HL-60/S4 treated with retinoic acid at 250 ng/mL for 4 days and 3 days (cell line): ENCODE results near the gene PUS3.
"Not testable (repeated sequence)": the region's sequence is repeated elsewhere in the genome, so short reads cannot be mapped to it uniquely, and the experiment has no call there.

Source experiments
- in situ Hi-C: fragments of 300-500 bp; cut with MboI; formaldehyde crosslinking; loops from 2 replicates; pipeline ENCODE4 v1.7.0; 2022; ENCODE audit warnings: low sequenced_read_pairs

The PUS3 gene

GRCh38 chr11:125922156-125922555 is 19.1 kb upstream of the PUS3 start:
- in situ Hi-C loops = loop anchor here (10.0 kb wide), 1 partner anchor 263 kb away; no protein-coding TSS in a partner anchor

DNA sequence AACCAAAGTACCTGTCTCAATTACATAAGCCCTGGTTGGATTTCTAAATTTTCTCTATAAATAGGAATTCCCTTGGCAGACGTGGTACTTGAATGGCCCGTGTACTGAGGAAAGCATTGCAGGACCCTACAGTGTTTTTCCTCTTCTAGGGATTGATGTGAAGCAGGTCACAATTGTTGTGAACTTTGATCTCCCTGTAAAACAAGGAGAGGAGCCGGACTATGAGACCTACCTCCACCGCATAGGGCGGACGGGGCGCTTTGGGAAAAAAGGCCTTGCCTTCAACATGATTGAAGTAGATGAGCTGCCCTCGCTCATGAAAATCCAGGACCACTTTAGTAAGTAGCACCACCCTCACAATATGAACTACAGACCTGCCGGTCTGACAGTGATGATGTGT is 18.0 kb upstream of the PUS3 start:
- in situ Hi-C loops = loop anchor here (10.0 kb wide), 1 partner anchor 264 kb away; no protein-coding TSS in a partner anchor

GRCh38 chr11:125918140-125918840 is 15.3 kb upstream of the PUS3 start:
- in situ Hi-C loops = no loop called here

GRCh38 chr11:125916683-125917347 is 13.8 kb upstream of the PUS3 start:
- in situ Hi-C loops = no loop called here

DNA sequence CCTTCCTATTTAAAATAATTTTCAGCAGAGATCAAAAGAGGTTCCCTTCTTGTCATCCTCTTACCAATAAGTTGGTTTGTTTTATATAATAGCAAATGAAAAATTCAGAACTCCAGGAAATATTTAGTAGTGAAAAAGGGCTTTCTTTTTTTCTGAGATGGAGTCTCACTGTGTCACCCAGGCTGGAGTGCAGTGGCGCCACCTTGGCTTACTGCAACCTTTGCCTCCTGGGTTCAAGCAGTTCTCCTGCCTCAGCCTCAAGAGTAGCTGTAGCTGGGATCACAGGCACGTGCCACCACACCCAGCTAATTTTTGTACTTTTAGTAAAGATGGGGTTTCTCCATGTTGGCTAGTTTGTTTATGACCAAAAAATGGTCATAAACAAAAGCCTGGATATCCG is 11.6 kb upstream of the PUS3 start:
- in situ Hi-C loops = not testable (repeated sequence)

DNA sequence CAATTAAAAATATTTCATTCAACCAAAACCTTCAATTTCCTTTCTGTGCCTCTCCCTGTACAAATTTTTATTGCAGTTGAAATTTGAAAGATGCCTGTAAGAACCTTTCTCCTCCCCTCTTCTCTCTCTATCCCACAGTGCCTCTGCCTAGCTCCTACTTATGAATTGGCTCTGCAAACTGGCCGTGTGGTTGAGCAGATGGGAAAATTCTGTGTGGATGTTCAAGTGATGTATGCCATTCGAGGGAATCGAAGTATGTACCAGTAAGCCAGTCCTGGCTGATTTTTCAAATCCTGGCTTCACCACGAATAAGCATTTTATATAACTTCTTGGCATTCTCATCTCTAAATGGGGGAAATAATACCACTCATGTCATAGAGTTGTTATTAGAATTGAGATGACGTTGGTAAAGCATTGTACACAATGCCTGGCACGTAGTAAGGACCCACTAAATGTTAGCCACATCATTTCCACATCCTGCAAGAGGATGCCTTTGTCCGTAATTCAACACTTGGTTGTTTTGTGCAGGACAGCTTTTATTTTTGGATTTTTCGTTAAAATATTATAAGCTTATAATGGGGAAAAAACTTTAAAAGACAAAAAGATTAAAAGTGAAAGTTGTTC is 7.3 kb upstream of the PUS3 start:
- in situ Hi-C loops = no loop called here

- in situ Hi-C loops = no loop called here
These were observed 1.7 kb upstream of the PUS3 start for GRCh38 chr11:125904678-125905077.

- in situ Hi-C loops = no loop called here
These were observed 979 bp upstream of the PUS3 start, which contains the start of gene DDX25 for GRCh38 chr11:125903711-125904659. Gene DDX25, plus strand, starts transcription at chr11:125904508. Its CDS starts 10 bp downstream, at chr11:125904518.

GRCh38 chr11:125902277-125902926 is 604 bp downstream of the PUS3 start:
- in situ Hi-C loops = no loop called here

DNA sequence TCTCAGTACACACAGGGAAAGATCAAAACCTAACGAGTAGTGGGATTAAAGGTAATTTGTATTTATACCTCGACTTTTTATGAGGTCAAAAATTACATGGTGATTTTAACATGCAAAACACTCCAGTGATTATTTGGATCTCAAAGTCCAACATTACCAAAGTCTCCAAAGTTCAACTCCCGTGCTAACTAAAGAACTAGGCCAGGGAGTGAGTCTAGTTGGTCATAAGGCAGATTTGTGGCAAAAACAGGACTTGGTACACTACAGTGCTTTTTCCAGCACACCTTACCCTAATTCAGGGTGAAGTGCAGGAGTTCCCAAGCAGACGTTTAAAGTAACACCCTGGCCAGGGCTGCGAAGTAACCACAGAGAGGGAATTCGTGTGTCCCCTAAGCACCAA is 1.1 kb downstream of the PUS3 start:
- in situ Hi-C loops = no loop called here

GRCh38 chr11:125892994-125893393 is 10.0 kb downstream of the PUS3 start:
- in situ Hi-C loops = no loop called here

DNA sequence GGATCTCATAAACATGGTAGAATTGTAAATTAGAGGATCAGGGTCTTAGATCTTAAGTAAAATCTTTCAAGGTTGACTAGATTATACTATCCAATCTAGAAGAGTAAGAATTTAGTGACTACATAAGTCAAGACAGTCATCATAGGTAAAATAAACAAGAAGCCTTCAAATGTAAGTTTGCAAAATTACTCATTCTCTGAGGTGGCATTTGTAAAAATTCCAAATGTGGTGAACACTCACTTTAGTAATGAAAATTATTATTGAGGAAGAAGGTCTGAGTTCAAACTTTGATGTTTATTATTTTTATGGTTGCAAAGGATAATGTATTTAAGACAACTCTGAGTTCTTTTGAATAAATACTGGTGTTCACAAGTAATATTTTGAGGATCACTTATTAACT is 10.9 kb downstream of the PUS3 start:
- in situ Hi-C loops = no loop called here

GRCh38 chr11:125890447-125891100 is 12.4 kb downstream of the PUS3 start:
- in situ Hi-C loops = no loop called here

- in situ Hi-C loops = no loop called here
These were observed 15.4 kb downstream of the PUS3 start, which contains the start of gene HYLS1 for GRCh38 chr11:125887373-125888324. Gene HYLS1, plus strand, starts transcription at chr11:125887668. Its CDS starts 11,701 bp downstream, at chr11:125899369.

DNA sequence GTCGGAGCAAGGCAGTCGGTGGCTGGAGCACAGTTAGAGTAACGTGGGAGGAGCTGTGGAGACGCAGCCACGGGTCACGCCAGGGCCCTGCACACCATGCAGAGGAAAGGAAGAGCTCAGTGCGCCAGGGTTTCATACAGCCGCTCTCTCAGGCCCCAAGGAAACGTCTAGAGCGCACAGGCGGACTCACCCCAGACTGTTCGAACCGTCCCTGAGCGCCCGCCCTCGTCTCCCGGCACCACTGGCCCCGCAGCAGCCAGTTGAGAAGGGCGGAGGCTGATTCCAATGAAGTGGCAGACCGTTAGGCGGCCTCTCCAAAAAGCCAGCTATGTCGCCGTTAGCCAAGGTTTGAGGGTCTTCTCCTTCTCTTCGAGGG is 16.0 kb downstream of the PUS3 start:
- in situ Hi-C loops = no loop called here

- in situ Hi-C loops = no loop called here
These were observed 19.6 kb downstream of the PUS3 start for GRCh38 chr11:125883375-125883774.

GRCh38 chr11:125881291-125881690 is 21.7 kb downstream of the PUS3 start:
- in situ Hi-C loops = no loop called here

DNA sequence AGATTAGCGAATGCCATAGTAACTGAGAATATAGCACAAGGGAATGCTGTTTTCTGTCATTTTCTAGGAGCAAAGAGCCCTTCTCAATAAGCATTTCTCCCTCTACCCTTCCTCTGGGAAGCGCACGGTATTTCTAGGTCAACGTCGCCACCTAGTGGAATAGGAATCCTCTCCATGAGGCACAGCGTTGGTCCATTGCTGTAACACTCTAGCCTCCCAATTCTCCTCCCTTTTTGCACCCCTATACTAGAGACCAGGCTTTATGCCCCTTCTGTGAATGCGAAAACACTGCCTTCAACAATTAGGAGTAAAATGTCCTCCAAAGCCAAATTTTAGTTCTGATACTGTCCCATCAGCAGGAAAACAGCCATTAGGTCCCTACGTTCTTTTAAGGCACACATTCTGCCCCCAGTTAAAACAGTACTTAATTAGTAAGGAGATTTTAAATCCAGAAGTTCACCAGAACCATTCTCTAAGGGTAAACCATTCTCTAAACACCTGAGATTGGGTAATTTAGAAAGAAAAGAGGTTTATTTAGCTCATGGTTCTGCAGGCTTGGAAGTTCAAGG is 28.4 kb downstream of the PUS3 start:
- in situ Hi-C loops = no loop called here
